B cell (primary cell): ENCODE measurements around the gene ATP6V1G2. TPM values are rescaled to one million over a fixed set of nuclear protein-coding genes. Genes with fewer than 3 reads are reported as not detected.
A peak's percentile ranks its signal among the peaks of the same experiment; 100 is the strongest.

Experiments
- ATAC-seq: fragments of 200-7000 bp; cut with Tn5 transposase; one replicate; pipeline ENCODE4 v1.10.0; 2021; ENCODE audit warnings: low read depth, mild to moderate bottlenecking, moderate number of reproducible peaks, moderate library complexity
- CTCF ChIA-PET: fragments of 350-600 bp; sonication (Branson Sonifier 250); formaldehyde crosslinking; loops from one replicate; lab custom pipeline; 2021; ENCODE audit warnings: antibody characterized with exemption, inconsistent platforms; lab: Charles Lee
- POLR2A ChIA-PET: fragments of 350-600 bp; sonication (Branson Sonifier 250); formaldehyde crosslinking; loops from one replicate; lab custom pipeline; 2021; ENCODE audit warnings: antibody characterized with exemption; lab: Charles Lee
- DNase-seq: peaks from one replicate; pipeline ENCODE4 v3.0.0; 2013
- H2AFZ ChIP-seq: 2 replicates; pipeline ENCODE4 v1.6.1; 2012; ENCODE audit warnings: mild to moderate bottlenecking, low read depth, low read length; ENCODE audit not compliant: insufficient read depth, poor library complexity, severe bottlenecking
- H3K27ac ChIP-seq, 2 donors: 1 replicate in 1 of 2; 2 replicates in 1 of 2; pipeline ENCODE4 v1.5.1; 2012 to 2013; ENCODE audit warnings: low read length in 2 of 2, mild to moderate bottlenecking in 2 of 2, moderate library complexity in 1 of 2
- H3K27me3 ChIP-seq, 4 experiments: fragments of 200-600 bp in 1 of 4; sonication (generic) in 1 of 4; replicated peaks in 1 of 4; 1 replicate in 2 of 4; 2 replicates in 2 of 4; pipeline versions ENCODE4 v1.6.1 to v1.7.0; 2013 to 2016; ENCODE audit warnings: low read length in 3 of 4, mild to moderate bottlenecking in 2 of 4, mixed read lengths in 1 of 4, moderate library complexity in 1 of 4; ENCODE audit not compliant: insufficient read depth in 4 of 4, control insufficient read depth in 3 of 4; ENCODE audit errors: control extremely low read depth in 1 of 4
- H3K36me3 ChIP-seq, 2 experiments: replicated peaks in 1 of 2; 1 replicate in 1 of 2; 2 replicates in 1 of 2; pipeline versions ENCODE4 v1.6.1 to v1.7.1; 2013; ENCODE audit warnings: low read length in 1 of 2; ENCODE audit not compliant: insufficient read depth in 2 of 2, control insufficient read depth in 1 of 2; ENCODE audit errors: control extremely low read depth in 1 of 2, extremely low read depth in 1 of 2
- H3K4me1 ChIP-seq, 2 donors: fragments of 200-600 bp in 1 of 2; sonication (generic) in 1 of 2; 1 replicate in 1 of 2; 2 replicates in 1 of 2; pipeline versions ENCODE4 v1.5.1 to v1.6.1; 2013 to 2017; ENCODE audit warnings: low read length in 2 of 2; ENCODE audit not compliant: control insufficient read depth in 2 of 2, insufficient read depth in 2 of 2
- H3K4me2 ChIP-seq: replicated peaks from 2 replicates; pipeline ENCODE3; 2012; ENCODE audit warnings: mild to moderate bottlenecking, low read depth, low read length; ENCODE audit not compliant: poor library complexity, severe bottlenecking
- H3K4me3 ChIP-seq, 5 experiments: fragments of 200-600 bp in 1 of 5; sonication (generic) in 1 of 5; 1 replicate in 3 of 5; 2 replicates in 2 of 5; pipeline versions ENCODE4 v1.5.1 to v1.7.0; 2011 to 2016; ENCODE audit warnings: low read length in 4 of 5, mild to moderate bottlenecking in 4 of 5, low read depth in 2 of 5, control low read depth in 1 of 5, moderate library complexity in 1 of 5; ENCODE audit not compliant: insufficient read depth in 1 of 5; ENCODE audit errors: control extremely low read depth in 1 of 5, extremely low read depth in 1 of 5
- H3K79me2 ChIP-seq: fragments of 200-600 bp; sonication (generic); one replicate; pipeline ENCODE4 v1.6.0; 2016; ENCODE audit warnings: low read length; ENCODE audit not compliant: control insufficient read depth, insufficient read depth
- H3K9ac ChIP-seq: fragments of 200-600 bp; sonication (generic); 2 replicates; pipeline ENCODE4 v1.6.1; 2017; ENCODE audit warnings: mild to moderate bottlenecking, low read length, moderate library complexity
- H3K9me3 ChIP-seq, 3 donors: one replicate each; pipeline versions ENCODE4 v1.6.1 to v1.7.1; 2013; ENCODE audit warnings: low read length in 2 of 3; ENCODE audit not compliant: control insufficient read depth in 2 of 3, insufficient read depth in 1 of 3; ENCODE audit errors: control extremely low read depth in 1 of 3
- H4K20me1 ChIP-seq: 2 replicates; pipeline ENCODE4 v1.6.0; 2012; ENCODE audit warnings: mild to moderate bottlenecking, low read length; ENCODE audit not compliant: insufficient read depth, control insufficient read depth, poor library complexity, severe bottlenecking
- H3K27ac Mint-ChIP-seq: one replicate; pipeline ENCODE4 v1.8.0; 2021; ENCODE audit warnings: mixed read lengths
- H3K27me3 Mint-ChIP-seq: one replicate; pipeline ENCODE4 v1.8.0; 2021; ENCODE audit warnings: mixed read lengths
- H3K4me1 Mint-ChIP-seq: one replicate; pipeline ENCODE4 v1.8.0; 2021; ENCODE audit warnings: mixed read lengths
- H3K4me3 Mint-ChIP-seq: one replicate; pipeline ENCODE4 v1.8.0; 2021; ENCODE audit warnings: mixed read lengths
- H3K9me3 Mint-ChIP-seq: one replicate; pipeline ENCODE4 v1.8.0; 2022; ENCODE audit warnings: mixed read lengths; ENCODE audit not compliant: insufficient read depth
- EZH2 ChIP-seq: IDR thresholded peaks from 2 replicates; pipeline ENCODE4 v1.6.1; 2012; ENCODE audit warnings: borderline replicate concordance, low read depth, mild to moderate bottlenecking, moderate library complexity, low read length; ENCODE audit not compliant: insufficient read depth, poor library complexity, severe bottlenecking
- whole genome bisulfite sequencing: methylation state at CpG from one replicate; pipeline ENCODE4 v1.1.5; 2013; ENCODE audit warnings: missing lambda C conversion rate; ENCODE audit not compliant: insufficient coverage; 5-methylcytosine and 5-hydroxymethylcytosine counted together
- intact Hi-C: fragments of 100-400 bp; cut with micrococcal nuclease; formaldehyde crosslinking; loops from one replicate; pipeline ENCODE4 v1.10.0; 2022
- polyA minus RNA-seq: library from RNA; depleted of rRNA, polyadenylated mRNA; stranded (reverse); fragments of >200 nt; gene quantifications from 2 replicates; pipeline ENCODE4 v1.2.3, GENCODE V29; 2012
- polyA plus RNA-seq: library from polyadenylated mRNA; depleted of rRNA; stranded (reverse); fragments of >200 nt; gene quantifications from 2 replicates; pipeline ENCODE4 v1.2.3, GENCODE V29; 2012
- total RNA-seq, 2 donors: library from RNA; stranded (reverse); fragments of 120-200 nt in 1 of 2; gene quantifications; 1 replicate in 1 of 2; 2 replicates in 1 of 2; pipeline versions ENCODE4 v1.2.3 to v1.2.4, GENCODE V29; 2013 to 2022
- TF ChIP-seq, protein P1 (sequence below): fragments of 200-600 bp; IDR thresholded peaks from one replicate; pipeline ENCODE4 v1.8.0; 2022; ENCODE audit warnings: antibody characterized with exemption, mild to moderate bottlenecking

The ATP6V1G2 gene
- total RNA-seq (3.3 and 4.4 TPM in 2 replicates), polyA plus RNA-seq (4.5 and 5.2 TPM in 2 replicates), polyA minus RNA-seq (0.86 and 1.8 TPM in 2 replicates)
- total RNA-seq (2013), result 2.5 TPM

- H3K4me3 ChIP-seq, result peak within 1 kb of the TSS; percentile 40 to 69 (median 56)
- H3K4me3 Mint-ChIP-seq, result peak within 1 kb of the TSS; percentile 87
- peak; percentile 87 for DNase-seq
- CTCF ChIA-PET, result interaction anchor here (0.7 to 29.4 kb wide), 12 partner anchors 17 to 406 kb away, joined by 3 to 2241 read pairs (median 4); partner anchors contain the start of genes C6orf47, GPANK1, LST1 and LTB
- 10% methylated on average over 10 of the region's 11 CpGs for WGBS
- peak within 1 kb of the TSS; percentile 88 for H3K4me2 ChIP-seq
- peak within 1 kb of the TSS; percentile 70 for H3K9ac ChIP-seq
- no peaks in the 10 kb centered on the region for H4K20me1 ChIP-seq
- no peaks in the 10 kb centered on the region for H3K27me3 ChIP-seq
- peak within 1 kb of the TSS; percentile 80 to 83 for H3K27ac ChIP-seq
- POLR2A ChIA-PET, result interaction anchor here (0.6 to 42.6 kb wide), 5 partner anchors 14 to 312 kb away, joined by 3 to 1450 read pairs (median 5); partner anchors contain the start of genes LST1, LTA, LTB and NCR3
- peaks cover 26 to 46% of the 10 kb centered on the region in 2 donors for H3K4me1 ChIP-seq
- H3K27me3 Mint-ChIP-seq, result no peaks in the 10 kb centered on the region
- intact Hi-C loops, result loop anchor here (2.0 kb wide), 3 partner anchors 14 to 608 kb away; partner anchors contain the start of genes EHMT2 and PPT2
- H3K9me3 ChIP-seq, result peaks cover 0 to 3% (median 0%) of the 10 kb centered on the region in 3 donors
- H3K79me2 ChIP-seq, result peaks cover 32% of the 10 kb centered on the region
- ATAC-seq, result peak; percentile 61
- TF ChIP-seq EZH2, result no peak
- TF ChIP-seq, protein P1, sequence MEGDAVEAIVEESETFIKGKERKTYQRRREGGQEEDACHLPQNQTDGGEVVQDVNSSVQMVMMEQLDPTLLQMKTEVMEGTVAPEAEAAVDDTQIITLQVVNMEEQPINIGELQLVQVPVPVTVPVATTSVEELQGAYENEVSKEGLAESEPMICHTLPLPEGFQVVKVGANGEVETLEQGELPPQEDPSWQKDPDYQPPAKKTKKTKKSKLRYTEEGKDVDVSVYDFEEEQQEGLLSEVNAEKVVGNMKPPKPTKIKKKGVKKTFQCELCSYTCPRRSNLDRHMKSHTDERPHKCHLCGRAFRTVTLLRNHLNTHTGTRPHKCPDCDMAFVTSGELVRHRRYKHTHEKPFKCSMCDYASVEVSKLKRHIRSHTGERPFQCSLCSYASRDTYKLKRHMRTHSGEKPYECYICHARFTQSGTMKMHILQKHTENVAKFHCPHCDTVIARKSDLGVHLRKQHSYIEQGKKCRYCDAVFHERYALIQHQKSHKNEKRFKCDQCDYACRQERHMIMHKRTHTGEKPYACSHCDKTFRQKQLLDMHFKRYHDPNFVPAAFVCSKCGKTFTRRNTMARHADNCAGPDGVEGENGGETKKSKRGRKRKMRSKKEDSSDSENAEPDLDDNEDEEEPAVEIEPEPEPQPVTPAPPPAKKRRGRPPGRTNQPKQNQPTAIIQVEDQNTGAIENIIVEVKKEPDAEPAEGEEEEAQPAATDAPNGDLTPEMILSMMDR, result peak; percentile 98
- H3K36me3 ChIP-seq, result peaks cover 0 to 3% of the 10 kb centered on the region in 2 experiments
- peaks cover 44% of the 10 kb centered on the region for H3K4me1 Mint-ChIP-seq
- H2AFZ ChIP-seq, result peak within 1 kb of the TSS; percentile 61
- H3K9me3 Mint-ChIP-seq, result no peaks in the 10 kb centered on the region
- peak within 1 kb of the TSS; percentile 88 for H3K27ac Mint-ChIP-seq
Measured at GRCh38 chr6:31546339-31546957, at the start of gene ATP6V1G2. Gene ATP6V1G2 (minus strand): TSS chr6:31546608. CDS start chr6:31546559, 49 bp downstream.

DNA sequence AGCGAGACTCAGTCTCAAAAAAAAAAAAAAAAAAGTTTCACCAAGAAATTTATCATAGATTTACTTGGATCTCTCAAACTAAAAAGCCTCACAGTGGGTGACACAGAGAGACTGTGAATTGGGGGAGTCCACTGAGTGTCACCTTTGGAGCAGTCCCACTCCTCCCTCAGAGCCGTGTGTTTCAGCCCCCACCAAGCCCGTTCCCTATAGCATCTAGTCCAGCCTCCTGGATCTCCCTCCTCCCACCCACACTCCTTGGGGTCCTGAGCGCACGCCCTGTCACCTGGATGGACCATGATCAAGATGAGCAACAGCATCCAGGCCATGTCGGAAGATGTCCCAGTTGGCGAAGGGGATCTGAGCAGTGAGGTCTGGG, 46.0 kb upstream of the ATP6V1G2 start:
- CTCF ChIA-PET, result interaction anchor here (0.6 to 35.3 kb wide), 6 partner anchors 11 to 400 kb away, joined by 3 to 2241 read pairs (median 4); partner anchors contain the start of genes ATP6V1G2, LST1, LTA and LTB
- Histone ChIP-seq H3K9me3 (no peaks in the 10 kb centered on the region), H3K27ac (peak overlapping the region; percentile 66 to 68), H3K27me3 (no peaks in the 10 kb centered on the region), H3K9ac (peak overlapping the region; percentile 49), H3K4me1 (peaks cover 80 to 90% of the 10 kb centered on the region in 2 donors), H3K79me2 (peaks cover 87% of the 10 kb centered on the region), H2AFZ (peak overlapping the region; percentile 68), H3K36me3 (no peaks in the 10 kb centered on the region), H3K4me3 (peak overlapping the region; percentile 7 to 62 (median 33)), H4K20me1 (no peaks in the 10 kb centered on the region), H3K4me2 (peak overlapping the region; percentile 71)
- DNase-seq (no peak), ATAC-seq (peak; percentile 1)
- no peak for TF ChIP-seq EZH2
- TF ChIP-seq, protein P1, result no peak
- Mint-ChIP-seq H3K27me3 (no peaks in the 10 kb centered on the region), H3K4me3 (peak overlapping the region; percentile 85), H3K4me1 (peaks cover 76% of the 10 kb centered on the region), H3K9me3 (no peaks in the 10 kb centered on the region), H3K27ac (peak overlapping the region; percentile 98)
- WGBS, result 53% methylated on average over 3 of the region's 7 CpGs
- POLR2A ChIA-PET, result interaction anchor here (0.7 to 35.3 kb wide), 6 partner anchors 23 to 306 kb away, joined by 3 to 1450 read pairs (median 6); partner anchors contain the start of genes ATP6V1G2, DDX39B, LST1 and LTA
- intact Hi-C loops, result loop anchor here (1.0 kb wide), 1 partner anchor 24 kb away; no protein-coding TSS in a partner anchor
